HUES64 (cell line): ENCODE data around the gene HDAC3.

ENCODE experiments used
- H3K27ac ChIP-seq: 2 replicates; pipeline ENCODE4 v1.7.0; 2013; ENCODE audit warnings: low read depth, low read length, inconsistent platforms
- H3K27me3 ChIP-seq: 2 replicates; pipeline ENCODE4 v1.6.1; 2013; ENCODE audit warnings: mild to moderate bottlenecking, low read length; ENCODE audit not compliant: insufficient read depth
- H3K36me3 ChIP-seq: 2 replicates; pipeline ENCODE4 v1.6.1; 2013; ENCODE audit warnings: mild to moderate bottlenecking, low read length; ENCODE audit not compliant: insufficient read depth
- H3K4me1 ChIP-seq: 2 replicates; pipeline ENCODE4 v1.6.1; 2013; ENCODE audit warnings: mild to moderate bottlenecking, low read length, moderate library complexity; ENCODE audit not compliant: insufficient read depth
- H3K4me3 ChIP-seq: 2 replicates; pipeline ENCODE4 v1.5.1; 2013; ENCODE audit warnings: mild to moderate bottlenecking, low read length, moderate library complexity
- H3K9ac ChIP-seq: 2 replicates; pipeline ENCODE4 v1.6.1; 2013; ENCODE audit warnings: mild to moderate bottlenecking, low read depth, low read length
- H3K9me3 ChIP-seq: 2 replicates; pipeline ENCODE4 v1.6.1; 2013; ENCODE audit warnings: low read depth, low read length; ENCODE audit not compliant: insufficient read depth
- WGBS: fragments of 150-250, 120-280 bp; methylation state at CpG from one replicate; pipeline ENCODE4 v1.1.7; 2013; ENCODE audit warnings: missing lambda C conversion rate; 5-methylcytosine and 5-hydroxymethylcytosine counted together

The HDAC3 gene

DNA sequence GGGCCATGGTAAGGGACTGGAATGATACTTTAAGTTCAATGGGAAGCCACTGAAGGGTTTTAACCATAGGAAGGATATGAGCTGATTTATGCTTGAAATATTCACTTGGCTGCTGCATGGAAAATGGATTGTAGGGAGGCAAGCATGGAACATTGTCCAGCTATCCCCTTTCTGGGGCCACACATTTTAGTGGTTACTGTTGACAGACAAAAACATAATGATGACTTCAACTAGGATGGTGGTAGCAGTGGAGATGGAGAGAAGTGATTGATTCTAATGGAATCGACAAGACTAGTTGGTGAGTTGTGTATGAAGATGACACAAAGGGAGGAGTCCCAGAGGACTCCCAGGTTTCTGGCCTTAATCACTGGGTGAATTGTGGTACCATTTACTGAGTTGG lies 20.8 kb upstream of the HDAC3 start:
- no peaks in the 10 kb centered on the region for H3K9me3 ChIP-seq
- H3K9ac ChIP-seq: no peak overlapping the region
- peaks cover 78% of the 10 kb centered on the region for H3K36me3 ChIP-seq
- no peaks in the 10 kb centered on the region for H3K4me1 ChIP-seq
- 88% methylated on average over 1 of the region's 1 CpG for WGBS
- no peaks in the 10 kb centered on the region for H3K27me3 ChIP-seq
- no peak overlapping the region for H3K4me3 ChIP-seq
- H3K27ac ChIP-seq: no peak overlapping the region

DNA sequence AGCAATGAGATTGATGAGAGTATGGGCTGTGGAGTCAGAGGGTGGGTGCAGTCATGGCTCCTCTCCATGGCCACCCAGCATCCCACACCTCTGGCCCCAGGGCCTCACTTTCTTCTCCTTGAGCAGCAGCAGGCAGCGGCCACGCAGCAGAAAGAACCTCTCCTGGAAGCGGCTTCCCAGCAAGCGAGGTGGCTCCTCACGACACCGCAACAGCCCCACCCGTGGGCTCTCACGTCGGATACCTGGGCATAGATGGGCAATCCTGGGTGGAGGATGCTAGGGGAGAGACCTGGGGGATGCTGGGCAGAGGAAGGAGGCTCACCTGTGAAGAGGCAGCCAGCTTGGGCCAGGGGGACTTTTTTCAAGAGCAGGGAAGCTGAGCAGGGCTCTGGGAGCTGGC lies 19.7 kb upstream of the HDAC3 start:
- Histone ChIP-seq H3K4me3 (no peak overlapping the region), H3K27ac (no peak overlapping the region), H3K9me3 (no peaks in the 10 kb centered on the region), H3K36me3 (peaks cover 69% of the 10 kb centered on the region), H3K4me1 (peaks cover 6% of the 10 kb centered on the region; the same call in 1 of the 2 replicates), H3K9ac (no peak overlapping the region), H3K27me3 (no peaks in the 10 kb centered on the region)
- WGBS: 95% methylated on average over 9 of the region's 9 CpGs

DNA sequence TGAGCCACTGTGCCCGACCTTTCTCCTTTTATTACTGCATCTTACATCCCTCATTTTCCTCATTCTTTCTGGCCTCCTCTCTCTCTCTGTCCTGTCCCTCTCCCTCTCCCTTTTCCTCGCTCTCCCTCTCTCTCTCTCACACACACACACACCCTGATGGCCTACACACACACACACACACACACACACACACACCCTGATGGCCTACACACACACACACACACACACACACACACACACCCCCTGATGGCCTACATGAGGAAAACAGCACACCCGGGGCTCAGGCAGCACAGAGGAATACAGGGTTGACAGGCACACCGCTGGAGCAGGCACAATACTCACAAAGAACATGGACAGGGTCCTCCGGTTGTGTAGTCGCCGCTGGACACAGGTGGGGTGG lies 18.4 kb upstream of the HDAC3 start:
- H3K27ac ChIP-seq: no peak overlapping the region
- peaks cover 6% of the 10 kb centered on the region; the same call in 1 of the 2 replicates for H3K4me1 ChIP-seq
- no peaks in the 10 kb centered on the region for H3K27me3 ChIP-seq
- H3K9me3 ChIP-seq: no peaks in the 10 kb centered on the region
- WGBS: 89% methylated on average over 7 of the region's 7 CpGs
- peaks cover 61% of the 10 kb centered on the region for H3K36me3 ChIP-seq
- no peak overlapping the region for H3K4me3 ChIP-seq
- no peak overlapping the region for H3K9ac ChIP-seq

DNA sequence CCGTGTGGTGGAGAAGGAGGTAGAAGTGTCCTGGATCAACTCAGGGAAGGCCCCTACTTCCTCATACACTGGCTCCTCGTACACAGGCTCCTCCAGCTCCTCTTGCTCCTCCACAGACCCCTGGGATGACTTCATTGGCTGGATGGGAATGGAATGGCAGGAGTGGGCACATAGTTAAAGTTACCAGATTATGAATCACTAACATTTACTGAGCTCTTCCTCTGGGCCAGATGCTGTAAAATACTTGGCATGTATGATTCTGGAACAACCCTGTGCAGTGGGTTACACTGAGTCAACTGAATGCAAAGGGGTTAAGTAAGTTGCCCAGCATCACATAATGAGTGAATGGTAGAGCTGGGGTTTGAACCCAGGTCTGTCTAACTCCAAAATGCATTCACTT lies 17.6 kb upstream of the HDAC3 start:
- no CpG with 5 or more reads among the region's 2 CpGs for WGBS
- Histone ChIP-seq H3K27ac (no peak overlapping the region), H3K4me1 (peaks cover 6% of the 10 kb centered on the region; the same call in 1 of the 2 replicates), H3K9ac (no peak overlapping the region), H3K4me3 (no peak overlapping the region), H3K36me3 (peaks cover 56% of the 10 kb centered on the region), H3K9me3 (no peaks in the 10 kb centered on the region), H3K27me3 (no peaks in the 10 kb centered on the region)

DNA sequence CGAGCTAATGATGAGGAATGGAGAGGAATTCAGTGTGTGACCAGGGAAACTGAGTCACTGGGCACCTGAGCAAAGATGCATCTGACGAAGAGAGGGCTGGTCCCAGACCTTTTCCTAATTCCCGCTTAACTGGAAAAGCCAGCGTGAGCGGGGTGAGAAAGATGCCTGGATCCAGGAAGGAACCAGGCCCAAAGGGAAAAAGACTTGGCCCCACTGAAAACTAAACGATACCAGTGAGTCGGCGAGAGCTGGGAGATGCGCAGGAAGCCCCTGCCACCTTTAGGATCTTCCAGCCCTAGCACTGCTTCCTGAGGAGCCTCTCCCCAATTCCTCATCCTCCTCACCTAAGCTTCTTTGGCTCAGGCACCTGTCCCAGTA lies 15.1 kb upstream of the HDAC3 start:
- Histone ChIP-seq H3K36me3 (peaks cover 39% of the 10 kb centered on the region), H3K27me3 (no peaks in the 10 kb centered on the region), H3K9ac (no peak overlapping the region), H3K9me3 (no peaks in the 10 kb centered on the region), H3K4me3 (peak overlapping the region; percentile 58), H3K27ac (no peak overlapping the region), H3K4me1 (peaks cover 6% of the 10 kb centered on the region; the same call in 1 of the 2 replicates)
- 63% methylated on average over 9 of the region's 9 CpGs for WGBS

DNA sequence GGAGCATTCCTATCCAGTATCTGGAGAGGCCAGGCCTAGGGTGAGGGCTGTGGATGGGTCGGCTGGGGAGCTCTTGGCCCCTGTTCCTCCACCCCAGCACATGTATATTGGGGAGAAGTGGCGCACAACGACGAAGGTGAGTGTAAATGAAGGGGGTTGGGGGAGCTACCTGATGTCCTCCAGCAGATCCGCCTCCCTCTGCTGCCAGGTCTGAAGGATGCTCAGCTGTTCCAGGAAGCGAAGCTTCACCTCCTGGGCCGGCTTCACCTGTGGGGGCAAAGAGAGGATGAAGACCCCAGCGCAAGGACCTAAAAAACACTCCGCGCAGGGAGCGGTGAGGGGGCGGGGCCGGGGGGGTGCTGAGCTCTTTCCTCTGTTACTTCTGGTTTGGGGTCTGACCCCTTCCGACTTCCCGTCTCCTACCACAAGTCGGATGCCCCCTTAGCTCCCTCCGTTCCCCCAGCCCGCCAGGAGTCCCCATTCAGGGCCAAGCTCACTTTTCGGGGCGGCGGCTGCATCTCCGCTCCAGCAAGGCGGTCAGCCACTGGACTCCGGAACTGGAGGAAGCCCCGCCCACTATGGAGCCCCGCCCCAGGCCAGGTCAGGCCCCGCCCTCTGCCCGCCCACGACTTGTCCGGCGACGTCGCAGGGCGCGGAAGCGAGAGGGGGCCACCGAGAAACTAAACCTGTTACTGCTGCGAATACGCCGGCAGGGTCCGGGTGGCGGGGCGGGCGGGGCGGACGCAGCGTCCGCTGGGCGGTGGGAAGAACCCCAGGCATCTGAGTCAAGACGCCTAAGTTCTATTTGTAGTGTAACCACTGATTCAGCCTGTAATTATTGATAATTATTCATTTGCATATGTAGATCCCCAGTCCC lies 14.4 kb upstream of the HDAC3 start, which contains the start of gene FCHSD1:
Gene FCHSD1 (minus strand): TSS at position 568 of the 877 bp plus-strand sequence. CDS start 50 bp downstream, at position 518.
- 3% methylated on average over 50 of the region's 50 CpGs for WGBS
- H3K9me3 ChIP-seq: no peaks in the 10 kb centered on the region
- H3K4me3 ChIP-seq: peak within 1 kb of the TSS; percentile 58
- H3K36me3 ChIP-seq: peaks cover 39% of the 10 kb centered on the region
- no peaks in the 10 kb centered on the region for H3K27me3 ChIP-seq
- H3K27ac ChIP-seq: no peak within 1 kb of the TSS
- peaks cover 6% of the 10 kb centered on the region; the same call in 1 of the 2 replicates for H3K4me1 ChIP-seq
- no peak within 1 kb of the TSS for H3K9ac ChIP-seq

DNA sequence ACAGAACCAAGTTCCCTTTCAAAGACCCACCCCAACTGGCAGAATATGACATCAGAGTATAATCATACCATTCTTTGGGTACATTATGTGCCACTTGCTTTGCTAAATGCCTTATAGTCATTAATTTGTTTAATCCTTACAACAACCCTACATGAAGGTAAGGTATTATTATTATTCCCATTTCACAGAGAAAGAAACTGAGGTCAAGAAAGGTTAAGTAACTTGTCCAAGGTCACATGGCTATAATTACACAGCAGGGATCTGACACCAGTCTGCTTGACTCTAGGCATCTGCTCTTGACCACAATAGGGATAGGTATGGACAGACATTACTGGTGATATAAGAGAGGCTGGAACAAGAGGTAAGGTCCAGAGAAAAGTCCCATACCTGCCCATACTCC lies 13.3 kb upstream of the HDAC3 start:
- Histone ChIP-seq H3K36me3 (peaks cover 39% of the 10 kb centered on the region), H3K4me3 (no peak overlapping the region; the same call in 1 of the 2 replicates), H3K4me1 (peaks cover 6% of the 10 kb centered on the region; the same call in 1 of the 2 replicates), H3K27ac (no peak overlapping the region), H3K9ac (no peak overlapping the region), H3K9me3 (no peaks in the 10 kb centered on the region), H3K27me3 (no peaks in the 10 kb centered on the region)

DNA sequence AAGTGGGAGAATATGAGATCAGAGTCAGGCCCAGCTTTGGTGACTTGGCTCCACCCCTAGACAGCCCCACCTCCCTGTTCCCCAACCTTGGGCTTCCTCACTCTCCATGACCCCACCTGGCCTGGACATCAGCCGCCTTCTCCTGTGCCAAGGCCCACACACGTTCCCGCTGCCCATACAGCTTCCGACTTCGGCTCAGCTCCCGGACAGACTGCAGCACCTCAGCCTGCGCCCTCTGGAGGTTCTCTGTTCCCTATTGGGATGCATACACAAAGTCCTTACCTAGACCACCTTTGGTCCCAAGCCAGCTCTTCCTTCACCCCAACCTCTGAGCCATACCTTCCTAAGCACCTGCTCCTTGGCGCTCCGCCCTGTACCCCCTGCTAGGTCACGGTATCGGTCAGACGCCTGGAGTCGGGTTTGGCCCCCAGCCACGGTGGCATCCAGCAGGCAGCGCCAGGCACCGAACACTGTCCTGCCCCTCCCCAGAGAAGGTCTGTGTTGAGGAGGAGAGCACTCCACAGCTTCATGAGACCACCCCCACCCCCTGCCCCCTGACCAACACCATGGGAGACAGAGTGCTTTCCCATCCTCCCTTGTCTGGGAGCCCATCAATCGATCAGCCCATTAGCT lies 12.5 kb upstream of the HDAC3 start:
- Histone ChIP-seq H3K9ac (no peak overlapping the region), H3K9me3 (no peaks in the 10 kb centered on the region), H3K4me3 (no peak overlapping the region), H3K27me3 (no peaks in the 10 kb centered on the region), H3K27ac (no peak overlapping the region), H3K4me1 (peaks cover 6% of the 10 kb centered on the region; the same call in 1 of the 2 replicates), H3K36me3 (peaks cover 41% of the 10 kb centered on the region)
- 93% methylated on average over 17 of the region's 17 CpGs for WGBS

DNA sequence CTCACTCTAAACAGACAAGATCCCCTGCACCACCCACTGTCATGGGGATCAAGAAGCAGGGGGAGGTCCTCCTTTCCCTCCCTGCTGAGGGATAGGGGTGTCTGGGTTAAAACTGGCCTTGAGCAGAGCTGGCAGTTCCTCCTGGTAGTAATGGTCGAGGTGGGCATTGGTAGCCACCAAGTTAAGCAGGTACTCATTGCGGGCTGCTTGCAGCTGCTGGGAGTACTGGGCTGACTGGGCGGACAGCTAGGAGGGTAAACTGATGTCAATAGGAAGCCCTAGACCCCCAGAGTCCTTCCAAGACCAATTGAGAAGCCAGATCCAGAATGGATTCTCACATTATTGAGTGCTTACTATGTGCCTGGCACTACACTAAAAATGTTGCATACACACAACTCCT lies 11.2 kb upstream of the HDAC3 start:
- Histone ChIP-seq H3K36me3 (peaks cover 38% of the 10 kb centered on the region), H3K4me1 (peaks cover 6% of the 10 kb centered on the region; the same call in 1 of the 2 replicates), H3K4me3 (no peak overlapping the region), H3K27me3 (no peaks in the 10 kb centered on the region), H3K9me3 (no peaks in the 10 kb centered on the region), H3K27ac (no peak overlapping the region), H3K9ac (no peak overlapping the region)
- 86% methylated on average over 3 of the region's 3 CpGs for WGBS

DNA sequence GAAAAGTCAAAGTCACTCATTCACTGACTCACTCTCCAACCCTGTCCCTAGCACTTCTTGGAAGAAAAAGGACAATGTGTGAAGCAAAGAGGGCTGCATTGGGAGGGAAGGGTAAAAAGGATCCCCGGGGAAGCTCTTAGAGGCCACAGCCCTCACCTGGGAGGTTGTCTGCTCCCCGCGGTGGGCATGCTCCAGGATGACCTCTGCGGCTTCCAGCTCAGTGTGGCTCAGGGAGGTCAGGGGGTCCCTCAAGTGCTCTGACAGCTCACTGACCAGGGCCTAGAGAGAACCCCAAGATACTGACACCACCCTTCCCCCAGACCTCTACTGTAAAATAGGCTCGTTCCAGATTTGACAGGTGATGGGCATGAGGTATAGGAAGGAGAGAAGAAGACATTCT lies 10.6 kb upstream of the HDAC3 start:
- Histone ChIP-seq H3K9ac (no peak overlapping the region), H3K27ac (no peak overlapping the region), H3K36me3 (peaks cover 44% of the 10 kb centered on the region), H3K27me3 (no peaks in the 10 kb centered on the region), H3K9me3 (no peaks in the 10 kb centered on the region), H3K4me1 (peaks cover 6% of the 10 kb centered on the region; the same call in 1 of the 2 replicates), H3K4me3 (no peak overlapping the region)
- 87% methylated on average over 5 of the region's 5 CpGs for WGBS

DNA sequence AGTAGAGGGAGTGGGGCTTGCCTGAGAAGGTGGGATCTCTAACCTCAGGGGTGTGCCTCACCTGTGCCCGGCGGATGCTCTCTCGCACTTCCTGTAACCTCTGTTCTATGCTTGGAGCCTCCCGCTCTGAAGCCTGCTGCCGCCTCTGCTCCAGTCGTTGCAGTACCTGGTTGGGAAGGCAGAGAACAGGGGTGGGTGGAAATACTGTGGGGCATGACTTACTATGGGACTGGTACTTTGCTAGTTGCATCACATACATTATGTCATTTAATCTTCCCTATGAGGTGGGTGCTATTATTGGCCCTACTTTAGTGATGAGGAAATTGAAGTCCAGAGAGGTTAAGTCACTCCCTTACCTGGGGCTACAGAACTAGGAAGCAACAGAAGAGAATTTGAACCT lies 9.4 kb upstream of the HDAC3 start:
- Histone ChIP-seq H3K27me3 (no peaks in the 10 kb centered on the region), H3K9me3 (no peaks in the 10 kb centered on the region), H3K9ac (no peak overlapping the region), H3K4me1 (no peaks in the 10 kb centered on the region), H3K4me3 (no peak overlapping the region), H3K36me3 (peaks cover 52% of the 10 kb centered on the region), H3K27ac (no peak overlapping the region)
- WGBS: 88% methylated on average over 6 of the region's 6 CpGs
